Stimulated activated CD8-positive, alpha-beta memory T cell treated with anti-CD3 and anti-CD28 coated beads, Interleukin-2, amount 100 ng/mL, for 1 hour (primary cell): ENCODE results near the gene CYP2W1.
"Not testable (repeated sequence)": the region's sequence is repeated elsewhere in the genome, so short reads cannot be mapped to it uniquely, and the experiment has no call there.

ENCODE experiments used
- DNase-seq, 2 donors: peaks; one replicate each; pipeline ENCODE4 v3.0.0-alpha.2; 2020; ENCODE audit warnings: low read depth in 2 of 2

CYP2W1 gene, protein sequence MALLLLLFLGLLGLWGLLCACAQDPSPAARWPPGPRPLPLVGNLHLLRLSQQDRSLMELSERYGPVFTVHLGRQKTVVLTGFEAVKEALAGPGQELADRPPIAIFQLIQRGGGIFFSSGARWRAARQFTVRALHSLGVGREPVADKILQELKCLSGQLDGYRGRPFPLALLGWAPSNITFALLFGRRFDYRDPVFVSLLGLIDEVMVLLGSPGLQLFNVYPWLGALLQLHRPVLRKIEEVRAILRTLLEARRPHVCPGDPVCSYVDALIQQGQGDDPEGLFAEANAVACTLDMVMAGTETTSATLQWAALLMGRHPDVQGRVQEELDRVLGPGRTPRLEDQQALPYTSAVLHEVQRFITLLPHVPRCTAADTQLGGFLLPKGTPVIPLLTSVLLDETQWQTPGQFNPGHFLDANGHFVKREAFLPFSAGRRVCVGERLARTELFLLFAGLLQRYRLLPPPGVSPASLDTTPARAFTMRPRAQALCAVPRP

GRCh38 chr7:983004-983615 lies at the start of gene CYP2W1:
CYP2W1 (plus strand) TSS chr7:983181; CDS start chr7:983212, 31 bp downstream.
- DNase-seq: no peak

GRCh38 chr7:934469-935163 lies 48.4 kb upstream of the CYP2W1 start:
- DNase-seq: no peak

DNA sequence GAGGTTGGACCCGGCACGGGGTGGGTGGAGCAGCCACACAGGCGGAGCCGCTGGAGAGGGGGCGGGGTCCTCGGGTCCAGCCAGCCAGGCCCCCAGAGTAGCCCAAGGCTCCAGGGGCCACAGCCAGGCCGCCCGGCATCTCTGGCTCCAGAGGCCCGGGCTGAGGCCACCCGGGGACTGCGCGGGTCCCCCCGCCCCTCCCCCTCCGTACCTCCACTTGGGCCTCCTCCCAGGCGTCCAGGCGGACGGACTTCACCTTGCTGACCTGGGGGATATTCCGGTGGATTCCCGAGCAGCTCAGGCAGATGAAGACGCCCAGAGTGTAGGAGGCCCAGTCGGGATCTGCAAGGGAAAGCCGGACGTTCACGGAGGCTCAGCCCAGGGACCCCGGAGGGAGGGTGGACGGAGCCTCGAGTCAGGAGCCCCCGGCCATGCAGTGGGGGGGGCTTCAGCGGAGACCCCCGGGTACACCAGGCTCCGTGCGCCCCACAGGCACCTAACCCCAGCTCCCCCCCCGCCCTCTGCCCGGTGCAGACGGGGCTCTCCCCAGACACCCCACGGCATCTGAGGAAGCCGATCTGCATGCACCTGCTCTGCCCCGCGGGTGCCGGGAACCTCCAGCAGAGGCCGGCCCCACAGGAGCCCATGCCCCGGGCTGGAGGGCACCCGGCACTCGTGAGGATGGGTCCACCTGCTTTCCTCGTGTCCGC lies 47.7 kb upstream of the CYP2W1 start:
- DNase-seq: no peak

DNA sequence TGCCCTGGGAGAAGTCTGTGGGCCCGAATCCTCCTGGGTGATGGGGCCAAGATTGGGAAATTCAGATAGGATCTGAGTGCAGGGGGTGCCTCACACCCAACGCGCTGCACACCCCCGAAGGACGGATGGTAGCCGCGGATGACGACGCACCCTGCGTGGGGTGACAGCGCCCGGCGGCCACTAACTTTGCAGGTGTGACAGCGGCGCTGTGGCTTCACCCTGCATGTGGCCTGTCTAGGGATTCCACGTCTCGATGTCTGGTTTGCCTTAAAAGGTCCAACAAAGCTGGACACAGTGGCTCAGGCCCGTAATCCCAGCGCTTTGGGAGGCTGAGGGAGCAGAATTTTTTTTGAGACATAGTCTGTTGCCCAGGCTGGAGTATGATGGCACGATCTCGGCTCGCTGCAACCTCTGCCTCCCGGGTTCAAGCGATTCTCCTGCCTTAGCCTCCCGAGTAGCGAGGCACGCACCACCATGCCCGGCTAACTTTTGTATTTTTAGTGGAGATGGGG lies 47.1 kb upstream of the CYP2W1 start:
- DNase-seq: no peak

DNA sequence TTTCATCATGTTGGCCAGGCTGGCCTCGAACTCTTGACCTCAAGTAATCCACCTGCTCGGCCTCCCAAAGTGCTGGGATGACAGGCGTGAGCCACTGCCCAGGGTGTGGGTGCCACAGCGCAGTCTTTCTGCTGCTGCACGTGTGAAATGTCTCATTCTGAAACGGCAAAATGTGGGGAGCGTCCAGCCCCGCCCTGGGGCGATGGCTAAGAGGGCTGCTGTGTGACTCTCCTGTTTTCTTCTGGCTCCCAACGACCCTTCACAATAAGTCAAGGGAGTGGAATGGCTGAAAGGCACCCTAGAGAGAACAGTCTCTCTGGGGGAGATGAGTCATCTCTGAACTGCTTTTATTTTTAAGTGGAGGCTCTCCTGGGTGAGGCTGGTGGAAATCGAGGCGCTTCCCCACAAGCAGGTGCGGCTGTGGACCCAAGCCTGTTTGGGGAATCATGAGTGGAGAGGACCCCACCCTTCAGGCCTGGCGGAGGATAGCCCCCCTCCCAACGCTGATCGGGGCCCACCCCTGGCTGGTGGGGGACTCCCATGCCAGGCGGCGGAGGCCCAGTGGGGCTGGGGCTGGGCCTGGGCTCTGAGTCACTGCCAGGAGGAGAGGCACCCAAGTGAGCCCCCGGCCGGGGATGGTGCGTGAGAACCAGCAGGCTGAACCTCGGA lies 46.5 kb upstream of the CYP2W1 start:
- DNase-seq: no peak

- DNase-seq: no peak
Measured at GRCh38 chr7:937856-938484, 45.0 kb upstream of the CYP2W1 start.

GRCh38 chr7:938546-939185 lies 44.3 kb upstream of the CYP2W1 start:
- no peak for DNase-seq

DNA sequence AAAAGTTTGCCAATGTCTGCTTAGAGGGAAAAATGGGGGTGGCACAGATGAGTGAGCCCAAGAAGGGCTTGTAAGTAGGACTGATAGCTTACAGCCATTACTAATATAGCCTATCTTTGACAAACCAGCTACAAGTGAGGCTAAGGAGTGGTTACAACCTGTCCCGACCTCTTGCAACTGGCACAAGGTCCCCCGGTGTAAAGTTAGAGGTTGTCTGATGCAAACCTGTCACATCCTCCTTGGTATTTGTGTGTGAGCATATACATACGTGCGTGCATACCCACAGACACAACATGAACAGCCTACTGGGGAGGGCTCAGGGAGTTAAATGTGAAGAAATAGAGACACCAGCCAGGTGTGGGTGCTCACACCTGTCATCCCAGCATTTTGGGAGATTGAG lies 43.1 kb upstream of the CYP2W1 start:
- no peak for DNase-seq

DNA sequence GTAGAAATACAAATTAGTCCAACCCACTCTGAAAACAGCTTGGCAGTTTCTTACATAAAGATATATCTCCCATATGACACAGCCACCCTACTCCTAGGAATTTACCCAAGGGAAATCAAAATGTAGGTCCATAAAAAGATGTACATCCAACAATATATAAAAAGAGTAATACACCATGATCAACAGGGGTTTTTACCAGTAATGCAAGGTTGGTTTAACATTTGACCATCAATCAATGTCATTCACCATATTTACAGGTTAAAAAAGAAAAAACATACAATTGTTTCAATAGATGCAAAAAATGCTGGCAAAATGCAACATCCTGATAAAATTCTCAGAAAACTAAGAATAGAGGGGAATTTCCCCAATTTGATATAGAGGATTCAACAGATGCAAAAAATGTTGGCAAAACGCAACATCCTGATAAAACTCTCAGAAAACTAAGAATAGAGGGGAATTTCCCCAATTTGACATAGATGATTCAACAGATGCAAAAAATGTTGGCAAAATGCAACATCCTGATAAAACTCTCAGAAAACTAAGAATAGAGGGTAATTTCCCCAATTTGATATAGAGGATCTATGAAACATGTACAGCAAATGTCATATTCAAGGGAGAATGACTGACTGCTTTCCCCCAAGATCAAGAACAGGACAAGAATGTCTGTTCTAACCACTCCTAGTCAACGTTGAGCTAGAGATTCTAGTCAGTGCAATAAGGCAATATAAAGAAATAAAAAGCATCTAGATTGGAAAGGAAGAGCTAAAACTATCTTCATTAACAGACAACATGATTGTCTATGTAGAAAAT lies 42.2 kb upstream of the CYP2W1 start:
- DNase-seq: no peak

DNA sequence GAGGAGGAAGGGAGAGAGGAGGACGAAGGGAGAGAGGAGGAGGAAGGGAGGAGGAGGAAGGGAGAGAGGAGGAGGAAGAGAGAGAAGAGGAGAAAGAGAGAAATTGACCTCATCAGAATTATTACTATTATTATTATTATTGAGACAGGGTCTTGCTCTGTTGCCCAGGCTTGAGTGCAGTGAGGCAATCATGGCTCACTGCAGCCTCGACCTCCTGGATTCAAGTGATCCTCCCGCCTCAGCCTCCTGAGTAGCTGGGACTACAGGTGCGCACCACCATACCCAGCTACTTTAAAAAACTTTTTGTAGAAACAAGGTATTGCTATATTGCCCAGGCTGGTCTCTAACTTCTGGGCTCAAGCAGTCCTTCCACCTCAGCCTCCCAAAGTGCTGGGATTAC lies 39.2 kb upstream of the CYP2W1 start:
- not testable (repeated sequence) for DNase-seq

DNA sequence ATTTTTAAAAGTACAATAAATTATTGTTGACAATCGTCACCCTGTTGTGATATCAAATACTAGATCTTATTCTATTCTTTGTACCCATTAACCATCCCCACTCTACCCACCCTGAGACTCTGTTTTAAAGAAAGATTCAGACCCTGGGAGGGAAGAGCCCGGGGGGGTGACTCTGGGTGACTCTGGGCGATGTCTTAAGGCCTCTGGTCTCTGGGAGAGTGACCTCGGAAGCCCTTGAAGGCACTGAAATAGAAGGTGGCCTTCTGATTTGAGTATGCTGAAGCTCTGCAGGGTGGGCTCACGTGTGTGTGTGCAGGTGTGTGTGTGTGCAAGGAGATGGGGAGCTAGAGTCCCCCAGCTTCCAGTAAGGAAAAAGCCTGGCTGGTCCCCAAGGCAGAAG lies 38.2 kb upstream of the CYP2W1 start:
- DNase-seq: no peak

GRCh38 chr7:945147-945555 lies 37.8 kb upstream of the CYP2W1 start:
- DNase-seq: no peak

DNA sequence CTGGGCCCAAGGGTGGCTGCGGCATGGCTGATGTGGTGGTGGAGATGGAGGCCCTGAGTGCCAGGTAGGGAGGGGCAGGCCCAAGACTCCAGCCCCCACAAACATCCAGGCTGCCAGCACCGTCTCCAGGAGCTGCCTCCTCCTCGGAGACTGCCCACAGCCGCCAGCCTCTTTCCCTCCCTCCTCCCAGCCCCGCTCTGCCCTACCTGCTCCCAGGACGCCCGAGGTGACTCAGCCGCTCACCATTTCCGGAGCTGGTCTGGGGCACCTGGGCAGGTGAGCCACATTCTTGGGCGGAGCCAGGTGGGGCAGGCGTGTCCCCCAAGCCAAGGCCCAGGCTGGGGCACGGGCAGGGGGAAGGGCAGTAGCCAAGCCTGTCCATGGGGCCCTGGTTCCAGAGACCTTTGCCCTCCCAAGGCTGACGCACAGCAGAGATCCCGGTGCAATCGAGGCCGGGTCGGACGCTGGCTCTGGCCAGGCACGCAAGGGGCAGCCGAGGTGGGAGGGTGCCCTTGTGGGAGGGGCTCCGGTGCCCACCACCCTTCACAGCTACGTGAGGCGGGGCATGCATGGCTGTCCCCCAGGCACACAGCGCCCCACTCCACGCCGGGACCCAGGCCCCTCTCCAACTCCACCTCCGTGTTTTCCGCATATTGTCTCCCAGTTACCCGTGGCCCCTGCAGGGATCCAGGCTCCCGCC lies 37.3 kb upstream of the CYP2W1 start:
- no peak for DNase-seq

DNA sequence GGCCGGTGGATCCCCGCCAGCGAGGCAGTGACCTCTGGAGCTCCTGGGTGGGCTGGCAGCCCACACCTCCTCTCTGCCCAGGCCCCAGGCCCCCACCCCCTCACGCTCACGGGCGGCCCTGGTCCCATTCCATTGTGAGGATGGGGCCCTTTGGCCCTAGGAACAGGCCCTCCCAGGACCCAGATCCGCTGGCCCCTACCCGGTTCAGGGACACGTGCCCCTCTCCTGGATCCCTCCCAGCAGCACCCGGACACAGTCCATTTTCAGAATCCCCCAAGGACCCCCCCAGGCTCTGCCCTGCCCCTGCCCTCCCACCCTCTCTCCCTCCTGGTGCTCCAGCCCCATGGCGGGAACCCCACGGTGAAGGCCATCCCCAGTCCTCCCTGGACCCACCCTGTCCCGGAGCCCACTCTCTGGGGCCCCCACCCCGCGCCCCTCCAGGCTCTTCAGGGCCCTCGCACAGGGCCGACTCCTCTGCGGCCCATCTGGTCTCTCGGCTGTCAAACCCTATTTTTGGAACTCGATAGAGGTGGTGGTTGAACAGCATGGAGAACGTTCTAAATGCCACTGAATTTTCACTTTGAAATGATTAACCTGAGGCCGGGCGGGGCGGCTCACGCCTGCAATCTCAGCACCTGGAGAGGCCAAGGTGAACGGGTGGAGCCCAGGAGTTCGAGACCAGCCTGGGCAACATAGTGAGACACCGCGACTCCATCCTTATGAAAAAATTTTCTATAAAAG lies 36.6 kb upstream of the CYP2W1 start:
- no peak for DNase-seq

DNA sequence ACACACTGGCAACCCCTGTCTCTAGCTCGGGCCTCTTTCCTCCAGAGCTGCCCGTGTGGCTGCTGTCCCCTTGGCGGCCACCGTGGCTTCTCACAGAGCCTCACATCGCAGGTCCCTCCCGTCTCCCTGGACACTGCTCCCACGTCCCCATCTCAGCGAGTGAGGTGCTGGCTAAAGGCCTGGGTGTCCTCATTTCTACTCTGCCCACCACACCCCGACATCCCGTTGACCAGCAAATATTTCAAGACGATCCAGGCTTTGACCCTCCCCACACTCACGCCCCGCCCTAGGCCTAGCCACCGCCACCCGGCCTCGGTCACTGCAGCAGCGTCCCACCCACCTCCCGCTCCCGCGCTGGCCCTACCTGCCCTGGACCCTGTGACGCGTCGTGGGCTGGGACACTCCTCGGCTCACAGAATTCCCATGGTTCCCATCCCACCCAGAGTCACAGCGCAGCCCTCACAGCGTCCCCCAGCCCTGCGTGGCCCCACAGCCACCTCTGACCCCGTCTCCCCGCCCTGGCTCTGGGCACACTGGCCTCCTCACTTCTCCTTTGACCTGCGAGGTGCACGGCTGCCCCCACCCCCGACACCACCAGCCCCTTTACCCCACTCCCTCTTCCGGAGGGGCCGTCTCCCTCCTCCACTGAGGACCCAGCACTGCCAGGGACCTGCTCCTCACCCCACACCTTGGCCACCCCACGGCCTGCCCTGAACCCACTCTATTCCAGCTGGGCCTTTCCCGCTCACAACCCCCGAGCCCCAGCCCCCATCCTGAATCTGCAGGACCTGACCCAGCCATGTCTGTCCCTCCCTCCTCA lies 35.4 kb upstream of the CYP2W1 start:
- no peak for DNase-seq

- no peak for DNase-seq
Measured at GRCh38 chr7:949021-949934, 33.7 kb upstream of the CYP2W1 start.
